ENCODE measurements around the gene MYH9. TPM values are rescaled to one million over a fixed set of nuclear protein-coding genes. Genes with fewer than 3 reads are reported as not detected.

The MYH9 gene
- total RNA-seq, 1 donor from 2014 or later: 138 TPM

- intact Hi-C loops (cut with DNase I): no loop called here
- DNase-seq (no peak), ATAC-seq (ENCODE audit: poor library complexity) (no peak)
Observed at GRCh38 chr22:36375071-36375980, 12.4 kb downstream of the MYH9 start.

GRCh38 chr22:36374603-36375024 is 13.2 kb downstream of the MYH9 start:
- intact Hi-C loops (cut with DNase I): no loop called here
- DNase-seq (no peak), ATAC-seq (ENCODE audit: poor library complexity) (no peak)

- DNase-seq (peak; percentile 75), ATAC-seq (ENCODE audit: poor library complexity) (no peak)
- intact Hi-C loops (cut with DNase I): no loop called here
Observed at GRCh38 chr22:36373258-36373579, 14.5 kb downstream of the MYH9 start.

- DNase-seq (no peak), ATAC-seq (ENCODE audit: poor library complexity) (no peak)
- intact Hi-C loops (cut with DNase I): no loop called here
Observed at GRCh38 chr22:36371920-36372319, 15.8 kb downstream of the MYH9 start.

- ATAC-seq (ENCODE audit: poor library complexity) (peak; percentile 59), DNase-seq (peak; percentile 64)
- intact Hi-C loops (cut with DNase I): no loop called here
Observed at GRCh38 chr22:36369922-36370791, 17.6 kb downstream of the MYH9 start.

- no peak for DNase-seq
- intact Hi-C loops (cut with DNase I): no loop called here
- ATAC-seq (ENCODE audit: poor library complexity): no peak
Observed at GRCh38 chr22:36369004-36369921, 18.5 kb downstream of the MYH9 start.

GRCh38 chr22:36368359-36368983 is 19.3 kb downstream of the MYH9 start:
- intact Hi-C loops (cut with DNase I): no loop called here
- DNase-seq (no peak), ATAC-seq (ENCODE audit: poor library complexity) (peak; percentile 8)

- peak; percentile 48 for ATAC-seq (ENCODE audit: poor library complexity)
- intact Hi-C loops (cut with DNase I): no loop called here
- DNase-seq: no peak
Observed at GRCh38 chr22:36367479-36367878, 20.3 kb downstream of the MYH9 start.

GRCh38 chr22:36367066-36367465 is 20.7 kb downstream of the MYH9 start:
- ATAC-seq (ENCODE audit: poor library complexity): peak; percentile 15
- intact Hi-C loops (cut with DNase I): no loop called here
- no peak for DNase-seq

- intact Hi-C loops (cut with DNase I): no loop called here
- ATAC-seq (ENCODE audit: poor library complexity): peak; percentile 1
- DNase-seq: no peak
Observed at GRCh38 chr22:36366291-36366708, 21.5 kb downstream of the MYH9 start.

GRCh38 chr22:36365020-36365411 is 22.8 kb downstream of the MYH9 start:
- DNase-seq: no peak
- intact Hi-C loops (cut with DNase I): no loop called here
- ATAC-seq (ENCODE audit: poor library complexity): no peak

GRCh38 chr22:36364255-36365019 is 23.3 kb downstream of the MYH9 start:
- ATAC-seq (ENCODE audit: poor library complexity) (no peak), DNase-seq (no peak)
- intact Hi-C loops (cut with DNase I): no loop called here

- intact Hi-C loops (cut with DNase I): no loop called here
- DNase-seq (no peak), ATAC-seq (ENCODE audit: poor library complexity) (no peak)
Observed at GRCh38 chr22:36363349-36363981, 24.3 kb downstream of the MYH9 start.

- intact Hi-C loops (cut with DNase I): no loop called here
- no peak for ATAC-seq (ENCODE audit: poor library complexity)
Observed at GRCh38 chr22:36362932-36363331, 24.8 kb downstream of the MYH9 start.

GRCh38 chr22:36362075-36362474 is 25.7 kb downstream of the MYH9 start:
- intact Hi-C loops (cut with DNase I): no loop called here
- no peak for ATAC-seq (ENCODE audit: poor library complexity)
- DNase-seq: no peak

More at GRCh38 chr22:36362932-36363331, 24.8 kb downstream of the MYH9 start:
- no peak for DNase-seq

GRCh38 chr22:36360871-36361383 is 26.8 kb downstream of the MYH9 start:
- ATAC-seq (ENCODE audit: poor library complexity) (no peak), DNase-seq (no peak)
- intact Hi-C loops (cut with DNase I): no loop called here

GRCh38 chr22:36360011-36360410 is 27.8 kb downstream of the MYH9 start:
- intact Hi-C loops (cut with DNase I): no loop called here
- DNase-seq (no peak), ATAC-seq (ENCODE audit: poor library complexity) (peak; percentile 2)
